Body of pancreas (tissue), 4 donors: Measurements from ENCODE around the gene CLASP1.

Source experiments
- CTCF ChIP-seq, 7 experiments: fragments of 450-650 bp in 4 of 7; fragments of 200-600 bp in 3 of 7; sonication (generic) in 3 of 7; IDR thresholded peaks; one replicate each; pipeline ENCODE4 v1.5.1; 2016 to 2019; ENCODE audit warnings: antibody characterized with exemption in 7 of 7
- POLR2A ChIP-seq, 3 donors: fragments of 450-650 bp; IDR thresholded peaks; one replicate each; pipeline ENCODE4 v1.6.1; 2016; ENCODE audit warnings: antibody characterized with exemption in 3 of 3, mild to moderate bottlenecking in 2 of 3

DNA sequence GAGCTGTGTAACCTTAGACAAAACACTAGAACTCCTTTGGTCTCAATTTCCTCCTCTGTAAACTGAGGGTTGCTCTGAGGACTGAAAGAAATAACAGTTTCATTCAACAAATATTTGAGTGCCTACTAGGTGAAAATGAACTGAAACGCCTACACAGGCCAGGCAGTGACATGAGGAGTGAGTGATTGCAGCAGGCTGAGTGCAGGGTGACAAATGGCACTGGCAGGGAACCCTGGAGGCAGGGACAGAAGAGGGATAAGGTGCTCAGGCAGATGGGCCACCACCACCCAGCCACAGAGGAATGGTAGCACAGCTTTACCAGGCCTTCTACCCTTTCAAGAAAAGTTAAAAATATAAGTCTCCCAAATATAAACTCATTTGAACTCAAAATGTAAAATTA lies 130.1 kb downstream of the CLASP1 start:
- TF ChIP-seq CTCF (IDR thresholded peaks at IDR 0.05) (no peak), POLR2A (IDR thresholded peaks at IDR 0.05) (no peak)
